ENCODE data around the gene C6orf132. TPM values are rescaled to one million over a fixed set of nuclear protein-coding genes. Genes with fewer than 3 reads are reported as not detected.

The C6orf132 gene
- total RNA-seq, 5 donors from 2014 or later (not counting 1 experiment from before 2014, with no cell fraction given): 0.05 to 0.18 (median 0.08) TPM; not detected in 1

Other genes with a start within 250 kb of the C6orf132 start
- 1 to 10 TPM; 2.5 to 5.2 (median 3.3) TPM for gene USP49, start 247.2 kb downstream of the C6orf132 start, total RNA-seq
- 10 to 100 TPM in 3 of 5 donors, 1 to 10 TPM in 2; 5.4 to 12.1 (median 11.1) TPM for gene MED20, start 221.5 kb downstream of the C6orf132 start, total RNA-seq
- 10 to 100 TPM in 3 of 5 donors, 1 to 10 TPM in 2; 3.5 to 20.5 (median 15.0) TPM for gene BYSL, start 221.1 kb downstream of the C6orf132 start, total RNA-seq
- 100 to 1,000 TPM; 265 to 532 (median 284) TPM for gene CCND3, start 200.8 kb downstream of the C6orf132 start, total RNA-seq
- 10 to 100 TPM; 46.0 to 55.5 (median 47.6) TPM for gene TAF8, start 92.1 kb downstream of the C6orf132 start, total RNA-seq
- gene GUCA1A, start 30.7 kb upstream of the C6orf132 start, total RNA-seq: not detected
- 1 to 10 TPM; 1.3 to 5.3 (median 3.6) TPM for gene GUCA1B, start 52.3 kb upstream of the C6orf132 start, total RNA-seq
- gene MRPS10, start 75.2 kb upstream of the C6orf132 start, total RNA-seq: 10 to 100 TPM; 17.6 to 23.6 (median 20.5) TPM